SU-DHL-6 (cell line): ENCODE data around the gene RALGPS1.

Source experiments
- H2AFZ ChIP-seq: fragments of 200-600 bp; sonication (generic); 2 replicates; pipeline ENCODE4 v1.6.1; 2014; ENCODE audit warnings: low read depth, mild to moderate bottlenecking, moderate library complexity, mixed read lengths, antibody characterized with exemption, low read length; ENCODE audit not compliant: severe bottlenecking
- H3F3A ChIP-seq: fragments of 200-600 bp; shearing (Covaris generic); 2 replicates; pipeline ENCODE4 v1.6.0; 2016; ENCODE audit warnings: antibody characterized with exemption, mild to moderate bottlenecking; ENCODE audit not compliant: insufficient read depth
- H3K27ac ChIP-seq: fragments of 200-600 bp; sonication (generic); 2 replicates; pipeline ENCODE4 v1.5.1; 2016; ENCODE audit warnings: low read depth, mild to moderate bottlenecking, low read length, moderate library complexity, mixed read lengths
- H3K27me3 ChIP-seq: fragments of 200-600 bp; sonication (generic), shearing (Covaris generic); 2 replicates; pipeline ENCODE4 v1.6.0; 2014; ENCODE audit warnings: mild to moderate bottlenecking, low read length
- H3K36me3 ChIP-seq: fragments of 200-600 bp; sonication (generic); 2 replicates; pipeline ENCODE4 v1.6.1; 2014; ENCODE audit warnings: mild to moderate bottlenecking, low read length, mixed read lengths
- H3K4me2 ChIP-seq: fragments of 300-600, 200-600 bp; shearing (Covaris generic), sonication (generic); 2 replicates; pipeline ENCODE4 v1.6.0; 2014; ENCODE audit warnings: low read length, low read depth, mild to moderate bottlenecking; ENCODE audit not compliant: poor library complexity, severe bottlenecking
- H3K4me3 ChIP-seq: fragments of 200-600 bp; sonication (generic); 2 replicates; pipeline ENCODE4 v1.5.1; 2014; ENCODE audit warnings: antibody characterized with exemption, low read length, mild to moderate bottlenecking, mixed read lengths; ENCODE audit not compliant: insufficient read depth, poor library complexity, severe bottlenecking
- H3K79me2 ChIP-seq: fragments of 200-600 bp; sonication (generic); 2 replicates; pipeline ENCODE4 v1.6.1; 2014; ENCODE audit warnings: mild to moderate bottlenecking, low read length, moderate library complexity; ENCODE audit not compliant: insufficient read depth
- H3K9ac ChIP-seq: fragments of 200-600 bp; sonication (generic); 2 replicates; pipeline ENCODE4 v1.7.0; 2014; ENCODE audit warnings: mild to moderate bottlenecking, low read length
- H3K9me2 ChIP-seq: fragments of 200-600 bp; sonication (generic); replicated peaks from 2 replicates; pipeline ENCODE4 v1.6.1; 2014; ENCODE audit warnings: low read length; ENCODE audit not compliant: insufficient read depth
- H3K9me3 ChIP-seq: fragments of 200-600 bp; sonication (generic); 2 replicates; pipeline ENCODE4 v1.6.1; 2014; ENCODE audit warnings: low read length, mixed read lengths; ENCODE audit not compliant: insufficient read depth
- H4K20me1 ChIP-seq: fragments of 200-600 bp; sonication (generic); 2 replicates; pipeline ENCODE4 v1.6.1; 2014; ENCODE audit warnings: low read depth, mild to moderate bottlenecking, antibody characterized with exemption, low read length, moderate library complexity, mixed read lengths
- CTCF ChIP-seq: fragments of 200-600 bp; sonication (generic); IDR thresholded peaks from one replicate; pipeline ENCODE4 v1.5.1; 2017; ENCODE audit warnings: antibody characterized with exemption, mild to moderate bottlenecking, low read length, moderate library complexity; ENCODE audit not compliant: insufficient read depth, poor library complexity, severe bottlenecking
- EZH2phosphoT487 ChIP-seq: fragments of 200-600 bp; sonication (generic), shearing (Covaris generic); conservative IDR thresholded peaks from 2 replicates; pipeline ENCODE4 v1.6.1; 2018; ENCODE audit warnings: mild to moderate bottlenecking, antibody characterized with exemption, low read length, moderate library complexity, mixed read lengths

RALGPS1 gene

GRCh38 chr9:127249877-127250276 is 335.3 kb downstream of the RALGPS1 start:
- Histone ChIP-seq H2AFZ (no peak overlapping the region), H3F3A (no peaks in the 10 kb centered on the region), H3K79me2 (no peaks in the 10 kb centered on the region), H3K27ac (no peak overlapping the region), H3K4me2 (no peak overlapping the region), H3K9me3 (no peaks in the 10 kb centered on the region), H3K9me2 (no peaks in the 10 kb centered on the region), H3K27me3 (no peaks in the 10 kb centered on the region), H3K4me3 (no peak overlapping the region), H4K20me1 (no peaks in the 10 kb centered on the region), H3K9ac (no peak overlapping the region), H3K36me3 (no peaks in the 10 kb centered on the region)
- TF ChIP-seq EZH2phosphoT487: no peak
- no peak for TF ChIP-seq CTCF

- TF ChIP-seq EZH2phosphoT487 (no peak), CTCF (no peak)
- no peaks in the 10 kb centered on the region for H4K20me1 ChIP-seq
- H3K36me3 ChIP-seq: no peaks in the 10 kb centered on the region
These were observed 336.4 kb downstream of the RALGPS1 start for GRCh38 chr9:127250896-127251391.

GRCh38 chr9:127252410-127253318 is 338.1 kb downstream of the RALGPS1 start:
- Histone ChIP-seq H3K9me3 (no peaks in the 10 kb centered on the region), H3K9me2 (no peaks in the 10 kb centered on the region), H3K4me3 (no peak overlapping the region), H3K9ac (no peak overlapping the region), H3K27me3 (no peaks in the 10 kb centered on the region), H3K36me3 (no peaks in the 10 kb centered on the region), H4K20me1 (no peaks in the 10 kb centered on the region), H3K4me2 (no peak overlapping the region), H3F3A (no peaks in the 10 kb centered on the region), H3K79me2 (no peaks in the 10 kb centered on the region), H3K27ac (no peak overlapping the region), H2AFZ (no peak overlapping the region)
- TF ChIP-seq CTCF (no peak), EZH2phosphoT487 (no peak)

More at GRCh38 chr9:127250896-127251391, 336.4 kb downstream of the RALGPS1 start:
- H3K9me2 ChIP-seq: no peaks in the 10 kb centered on the region
- no peak overlapping the region for H2AFZ ChIP-seq
- H3K27me3 ChIP-seq: no peaks in the 10 kb centered on the region
- H3F3A ChIP-seq: no peaks in the 10 kb centered on the region
- H3K9me3 ChIP-seq: no peaks in the 10 kb centered on the region
- no peak overlapping the region for H3K4me2 ChIP-seq
- no peaks in the 10 kb centered on the region for H3K79me2 ChIP-seq
- no peak overlapping the region for H3K4me3 ChIP-seq
- no peak overlapping the region for H3K9ac ChIP-seq
- no peak overlapping the region for H3K27ac ChIP-seq
